ENCODE results near the gene USP46. TPM values are rescaled to one million over a fixed set of nuclear protein-coding genes. Genes with fewer than 3 reads are reported as not detected.

USP46 gene
- total and polyA plus RNA-seq, 3 donors from 2014 or later, result 22.9 to 33.9 (median 26.4) TPM

DNA sequence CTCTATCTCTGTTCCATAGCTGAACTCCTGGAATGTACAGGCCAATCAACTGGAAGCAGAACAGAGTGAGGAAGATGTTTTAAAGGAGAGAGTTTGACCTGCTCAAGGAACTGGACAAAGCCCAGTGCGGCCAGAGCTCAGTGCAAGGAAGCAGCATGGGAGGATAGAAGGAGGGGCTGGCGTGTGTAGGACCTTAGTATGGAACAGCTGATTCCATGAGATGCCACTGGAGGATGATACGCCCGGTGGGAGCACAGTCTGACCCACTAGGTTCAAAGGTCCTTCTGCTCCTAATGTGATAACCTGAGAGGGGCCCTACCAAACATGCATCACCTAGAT is 81.5 kb downstream of the USP46 start:
- intact Hi-C loops (cut with DNase I; ENCODE audit: low total_unique reads), result loop anchor here (10.0 kb wide), 1 partner anchor 57 kb away; no protein-coding TSS in a partner anchor
- no peaks in the 10 kb centered on the region for H3K9me3 ChIP-seq
- H3K4me3 ChIP-seq, result no peak overlapping the region
- no peak overlapping the region for H3K27ac ChIP-seq
- WGBS, 2 donors, result 92 to 95% methylated on average over 4 of the region's 4 CpGs
- H3K4me1 ChIP-seq, result no peaks in the 10 kb centered on the region
- H3K36me3 ChIP-seq (ENCODE audit: low read depth, missing control alignments), result no peaks in the 10 kb centered on the region
- TF ChIP-seq, protein P1, sequence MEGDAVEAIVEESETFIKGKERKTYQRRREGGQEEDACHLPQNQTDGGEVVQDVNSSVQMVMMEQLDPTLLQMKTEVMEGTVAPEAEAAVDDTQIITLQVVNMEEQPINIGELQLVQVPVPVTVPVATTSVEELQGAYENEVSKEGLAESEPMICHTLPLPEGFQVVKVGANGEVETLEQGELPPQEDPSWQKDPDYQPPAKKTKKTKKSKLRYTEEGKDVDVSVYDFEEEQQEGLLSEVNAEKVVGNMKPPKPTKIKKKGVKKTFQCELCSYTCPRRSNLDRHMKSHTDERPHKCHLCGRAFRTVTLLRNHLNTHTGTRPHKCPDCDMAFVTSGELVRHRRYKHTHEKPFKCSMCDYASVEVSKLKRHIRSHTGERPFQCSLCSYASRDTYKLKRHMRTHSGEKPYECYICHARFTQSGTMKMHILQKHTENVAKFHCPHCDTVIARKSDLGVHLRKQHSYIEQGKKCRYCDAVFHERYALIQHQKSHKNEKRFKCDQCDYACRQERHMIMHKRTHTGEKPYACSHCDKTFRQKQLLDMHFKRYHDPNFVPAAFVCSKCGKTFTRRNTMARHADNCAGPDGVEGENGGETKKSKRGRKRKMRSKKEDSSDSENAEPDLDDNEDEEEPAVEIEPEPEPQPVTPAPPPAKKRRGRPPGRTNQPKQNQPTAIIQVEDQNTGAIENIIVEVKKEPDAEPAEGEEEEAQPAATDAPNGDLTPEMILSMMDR (IDR thresholded peaks at IDR 0.05), result no peak
- no peak for DNase-seq
- no peaks in the 10 kb centered on the region for H3K27me3 ChIP-seq

DNA sequence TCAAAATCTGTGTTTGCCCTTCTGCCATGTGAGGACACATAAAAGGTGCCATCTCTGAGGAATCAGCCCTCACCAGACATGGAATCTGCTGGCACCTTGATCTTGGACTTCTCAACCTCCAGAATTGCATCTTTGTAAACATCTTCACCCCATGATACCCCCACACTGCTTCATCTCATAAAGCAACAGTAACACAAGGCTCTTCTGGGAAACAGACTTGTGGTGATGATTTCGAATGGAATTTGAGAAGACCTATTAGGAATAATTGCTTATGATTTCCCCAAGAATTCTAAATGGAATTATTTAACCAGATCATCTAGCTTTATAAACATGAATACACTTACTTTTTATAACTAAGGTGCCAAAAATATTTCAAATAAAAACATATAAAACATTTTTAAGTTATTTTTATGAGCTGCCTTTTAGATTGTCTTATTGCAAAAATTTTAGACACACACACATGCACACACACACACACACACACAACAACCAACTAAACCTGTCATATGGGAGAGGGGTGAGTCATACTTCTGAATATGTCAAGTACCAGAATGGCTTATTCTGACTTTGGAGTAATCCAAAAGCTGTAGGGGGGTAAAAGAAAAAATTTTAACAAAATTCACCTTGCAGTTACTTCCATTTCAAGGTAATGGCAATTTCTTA is 82.0 kb downstream of the USP46 start:
- TF ChIP-seq, protein P1 (IDR thresholded peaks at IDR 0.05), result no peak
- no peak for TF ChIP-seq POLR2A (IDR thresholded peaks at IDR 0.05)
- Histone ChIP-seq H3K9me3 (no peaks in the 10 kb centered on the region), H3K27ac (no peak overlapping the region), H3K27me3 (no peaks in the 10 kb centered on the region), H3K4me3 (no peak overlapping the region), H3K36me3 (ENCODE audit: low read depth, missing control alignments) (no peaks in the 10 kb centered on the region), H3K4me1 (no peaks in the 10 kb centered on the region)
- WGBS, 2 donors, result 84 to 91% methylated on average over 1 of the region's 1 CpG
- intact Hi-C loops (cut with DNase I; ENCODE audit: low total_unique reads), result loop anchor here (10.0 kb wide), 1 partner anchor 58 kb away; no protein-coding TSS in a partner anchor
- no peak for DNase-seq

DNA sequence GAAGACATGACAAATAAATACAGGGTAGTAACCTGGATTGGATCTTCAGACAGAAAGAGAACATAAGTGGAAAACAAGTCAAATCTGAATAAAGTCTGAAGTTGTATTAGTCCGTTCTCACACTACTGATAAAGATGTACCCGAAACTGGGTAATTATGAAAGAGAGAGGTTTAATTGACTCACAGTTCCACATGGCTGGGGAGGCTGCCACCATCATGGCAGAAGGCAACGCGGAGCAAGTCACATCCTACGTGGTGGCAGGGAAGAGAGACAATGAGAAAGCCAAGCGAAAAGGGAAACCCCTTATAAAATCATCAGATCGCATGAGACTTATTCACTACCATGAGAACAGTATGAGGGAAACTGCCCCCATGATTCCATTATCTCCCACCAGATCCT is 82.8 kb downstream of the USP46 start:
- no peak for DNase-seq
- Histone ChIP-seq H3K4me3 (no peak overlapping the region), H3K9me3 (no peaks in the 10 kb centered on the region), H3K27ac (no peak overlapping the region), H3K36me3 (ENCODE audit: low read depth, missing control alignments) (no peaks in the 10 kb centered on the region), H3K4me1 (no peaks in the 10 kb centered on the region), H3K27me3 (no peaks in the 10 kb centered on the region)
- TF ChIP-seq, protein P1 (IDR thresholded peaks at IDR 0.05), result no peak
- no peak for TF ChIP-seq POLR2A (IDR thresholded peaks at IDR 0.05)
- intact Hi-C loops (cut with DNase I; ENCODE audit: low total_unique reads), result loop anchor here (10.0 kb wide), 1 partner anchor 58 kb away; no protein-coding TSS in a partner anchor
- WGBS, 2 donors, result 90 to 93% methylated on average over 7 of the region's 7 CpGs

DNA sequence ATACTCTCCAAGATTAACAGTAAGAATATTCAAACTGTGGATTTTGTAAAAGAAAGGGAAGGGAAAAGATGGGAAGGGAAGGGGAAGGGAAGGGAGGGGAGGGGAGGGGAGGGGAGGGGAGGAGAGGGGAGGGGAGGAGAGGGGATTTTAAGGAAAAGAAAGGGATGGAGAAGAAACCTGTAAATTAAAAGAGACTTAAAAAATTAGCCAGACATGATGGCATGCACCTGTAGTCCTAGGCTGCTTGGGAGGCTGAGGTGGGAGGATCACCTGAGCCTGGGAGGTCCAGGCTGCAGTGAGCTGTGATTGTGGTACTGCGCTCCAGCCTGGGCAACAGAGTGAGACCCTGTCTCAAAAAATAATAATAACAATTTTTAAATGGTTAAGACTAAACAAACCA is 83.7 kb downstream of the USP46 start:
- H3K27me3 ChIP-seq, result no peaks in the 10 kb centered on the region
- no peak overlapping the region for H3K4me3 ChIP-seq
- DNase-seq, result no peak
- no peak for TF ChIP-seq POLR2A (IDR thresholded peaks at IDR 0.05)
- TF ChIP-seq, protein P1 (IDR thresholded peaks at IDR 0.05), result no peak
- H3K36me3 ChIP-seq (ENCODE audit: low read depth, missing control alignments), result no peaks in the 10 kb centered on the region
- H3K4me1 ChIP-seq, result no peaks in the 10 kb centered on the region
- H3K27ac ChIP-seq, result no peak overlapping the region
- H3K9me3 ChIP-seq, result no peaks in the 10 kb centered on the region
- 94 to 97% methylated on average over 1 of the region's 1 CpG for WGBS, 2 donors
- intact Hi-C loops (cut with DNase I; ENCODE audit: low total_unique reads), result loop anchor here (10.0 kb wide), 1 partner anchor 59 kb away; no protein-coding TSS in a partner anchor

DNA sequence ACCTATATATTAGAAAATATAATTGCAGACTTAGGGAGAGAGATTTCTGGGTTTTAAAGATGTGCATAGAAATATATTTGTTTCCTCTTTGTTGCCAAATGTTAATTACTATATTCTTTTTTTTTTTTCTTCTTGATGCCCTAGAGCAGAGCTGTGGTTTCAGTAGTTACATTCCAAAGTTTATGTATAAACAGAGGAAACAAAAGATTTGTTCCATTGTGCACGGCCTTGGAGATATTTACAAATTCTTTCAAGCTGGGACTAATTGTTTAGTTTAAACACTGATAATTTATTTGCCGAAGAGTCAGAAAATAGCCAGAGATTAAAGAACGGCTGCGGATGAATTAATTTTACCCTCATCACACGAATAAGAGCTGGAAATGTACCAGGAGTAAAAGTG is 85.1 kb downstream of the USP46 start:
- 29 to 59% methylated on average over 5 of the region's 5 CpGs for WGBS, 2 donors
- Histone ChIP-seq H3K27me3 (no peaks in the 10 kb centered on the region), H3K4me3 (no peak overlapping the region), H3K27ac (no peak overlapping the region), H3K9me3 (no peaks in the 10 kb centered on the region), H3K4me1 (no peaks in the 10 kb centered on the region), H3K36me3 (ENCODE audit: low read depth, missing control alignments) (no peaks in the 10 kb centered on the region)
- no peak for DNase-seq
- TF ChIP-seq, protein P1 (IDR thresholded peaks at IDR 0.05), result no peak
- TF ChIP-seq POLR2A (IDR thresholded peaks at IDR 0.05), result no peak
- intact Hi-C loops (cut with DNase I; ENCODE audit: low total_unique reads), result loop anchor here (10.0 kb wide), 1 partner anchor 61 kb away; no protein-coding TSS in a partner anchor
